Calu3 (cell line): Measurements from ENCODE around the gene RIPK4. TPM values are rescaled to one million over a fixed set of nuclear protein-coding genes. Genes with fewer than 3 reads are reported as not detected.

ENCODE experiments used
- BruUV-seq: library from RNA; stranded (reverse); fragments of 400-500 nt; replicated peaks from 2 replicates; lab custom pipeline; 2021; lab: Mats Ljungman, UMichigan
- CTCF ChIA-PET: fragments of 300-600 bp; sonication (Branson Sonifier 250); formaldehyde crosslinking; loops from one replicate; lab custom pipeline; 2022; ENCODE audit warnings: antibody characterized with exemption; lab: Charles Lee
- DNase-seq: peaks from one replicate; pipeline ENCODE4 v3.0.0; 2022
- H3K27ac Mint-ChIP-seq: one replicate; pipeline ENCODE4 v1.8.0; 2022; ENCODE audit warnings: mixed read lengths; ENCODE audit not compliant: unreplicated experiment
- H3K27me3 Mint-ChIP-seq: one replicate; pipeline ENCODE4 v1.8.0; 2022; ENCODE audit warnings: mixed read lengths; ENCODE audit not compliant: unreplicated experiment
- H3K36me3 Mint-ChIP-seq: one replicate; pipeline ENCODE4 v1.8.0; 2022; ENCODE audit warnings: mild to moderate bottlenecking, moderate library complexity, mixed read lengths; ENCODE audit not compliant: insufficient read depth, unreplicated experiment
- H3K4me1 Mint-ChIP-seq: one replicate; pipeline ENCODE4 v1.8.0; 2022; ENCODE audit warnings: mild to moderate bottlenecking, low read depth, mixed read lengths; ENCODE audit not compliant: unreplicated experiment
- H3K4me3 Mint-ChIP-seq: one replicate; pipeline ENCODE4 v1.8.0; 2022; ENCODE audit warnings: mild to moderate bottlenecking, low read depth, moderate library complexity, mixed read lengths; ENCODE audit not compliant: unreplicated experiment
- H3K9me3 Mint-ChIP-seq: one replicate; pipeline ENCODE4 v1.8.0; 2022; ENCODE audit warnings: low read depth, mixed read lengths; ENCODE audit not compliant: unreplicated experiment
- intact Hi-C: fragments of 100-400 bp; cut with micrococcal nuclease; formaldehyde crosslinking; loops from one replicate; pipeline ENCODE4 v1.10.0; 2022; ENCODE audit not compliant: unreplicated experiment
- total RNA-seq: library from RNA; stranded (reverse); gene quantifications from 2 replicates; pipeline ENCODE4 v1.2.3, GENCODE V29; 2022
- TF ChIP-seq, protein P1 (sequence below): fragments of 200-600 bp; IDR thresholded peaks from one replicate; pipeline ENCODE4 v1.8.0; 2022; ENCODE audit warnings: antibody characterized with exemption; ENCODE audit not compliant: unreplicated experiment

RIPK4 gene
- total RNA-seq, 1 experiment from 2014 or later = 30.3 TPM

DNA sequence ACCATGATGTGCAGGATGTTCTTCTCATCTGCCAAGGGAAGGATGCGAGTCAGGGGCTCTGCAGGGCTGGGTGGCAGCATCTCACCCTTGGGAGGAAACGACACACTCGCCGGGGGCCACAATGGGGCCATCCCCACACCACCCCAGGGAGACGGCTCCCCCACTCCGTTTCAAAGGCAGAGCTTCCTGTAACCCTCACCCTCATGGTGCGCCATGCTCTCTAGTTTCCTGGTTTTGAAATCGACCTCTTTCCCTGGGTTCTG is 20.2 kb downstream of the RIPK4 start:
- intact Hi-C loops = no loop called here
- H3K4me3 Mint-ChIP-seq = no peak overlapping the region
- TF ChIP-seq, protein P1, sequence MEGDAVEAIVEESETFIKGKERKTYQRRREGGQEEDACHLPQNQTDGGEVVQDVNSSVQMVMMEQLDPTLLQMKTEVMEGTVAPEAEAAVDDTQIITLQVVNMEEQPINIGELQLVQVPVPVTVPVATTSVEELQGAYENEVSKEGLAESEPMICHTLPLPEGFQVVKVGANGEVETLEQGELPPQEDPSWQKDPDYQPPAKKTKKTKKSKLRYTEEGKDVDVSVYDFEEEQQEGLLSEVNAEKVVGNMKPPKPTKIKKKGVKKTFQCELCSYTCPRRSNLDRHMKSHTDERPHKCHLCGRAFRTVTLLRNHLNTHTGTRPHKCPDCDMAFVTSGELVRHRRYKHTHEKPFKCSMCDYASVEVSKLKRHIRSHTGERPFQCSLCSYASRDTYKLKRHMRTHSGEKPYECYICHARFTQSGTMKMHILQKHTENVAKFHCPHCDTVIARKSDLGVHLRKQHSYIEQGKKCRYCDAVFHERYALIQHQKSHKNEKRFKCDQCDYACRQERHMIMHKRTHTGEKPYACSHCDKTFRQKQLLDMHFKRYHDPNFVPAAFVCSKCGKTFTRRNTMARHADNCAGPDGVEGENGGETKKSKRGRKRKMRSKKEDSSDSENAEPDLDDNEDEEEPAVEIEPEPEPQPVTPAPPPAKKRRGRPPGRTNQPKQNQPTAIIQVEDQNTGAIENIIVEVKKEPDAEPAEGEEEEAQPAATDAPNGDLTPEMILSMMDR = no peak
- peaks cover 83% of the 10 kb centered on the region for H3K36me3 Mint-ChIP-seq
- no peak for DNase-seq
- H3K27me3 Mint-ChIP-seq = no peaks in the 10 kb centered on the region
- H3K9me3 Mint-ChIP-seq = no peaks in the 10 kb centered on the region
- H3K27ac Mint-ChIP-seq = no peak overlapping the region
- CTCF ChIA-PET = no interaction called here
- BruUV-seq = no TSS peak
- peaks cover 9% of the 10 kb centered on the region for H3K4me1 Mint-ChIP-seq

DNA sequence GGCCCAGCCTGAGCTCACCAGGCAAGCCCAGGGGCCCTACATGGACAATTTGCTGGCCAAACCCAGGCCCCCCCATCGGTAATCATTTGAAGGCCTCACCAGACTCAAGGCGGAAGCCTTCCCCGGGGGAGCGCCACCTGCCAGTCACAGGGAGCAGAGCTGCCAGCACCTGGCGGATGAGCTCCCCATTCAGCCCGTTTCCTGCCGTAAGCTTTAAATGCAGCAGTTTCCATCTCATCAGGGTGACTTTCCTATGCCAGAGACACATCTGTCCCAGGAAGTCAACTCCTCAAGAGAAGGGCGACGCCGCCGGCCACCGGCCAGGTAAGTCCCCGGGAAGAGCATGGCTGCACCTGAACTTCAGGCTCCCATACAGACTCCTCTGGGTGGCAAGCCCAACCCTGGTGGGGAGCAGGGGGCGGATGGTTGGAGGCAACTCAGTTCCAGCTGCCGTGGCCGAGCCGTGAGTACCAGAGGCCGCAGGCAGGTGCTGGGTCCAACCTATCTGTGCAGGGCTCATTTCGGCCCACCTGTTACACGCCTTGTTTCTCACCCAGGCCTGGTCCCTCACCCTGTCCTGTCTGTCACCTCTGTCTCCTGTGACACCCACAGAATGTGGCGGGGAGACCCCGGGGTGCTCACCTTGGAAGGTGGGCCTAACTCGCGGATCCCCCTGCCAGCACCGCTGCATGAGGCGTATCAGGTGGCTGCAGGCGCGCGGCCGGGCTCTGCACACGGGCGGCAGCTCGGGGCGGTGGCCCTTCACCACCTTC is 20.7 kb downstream of the RIPK4 start:
- intact Hi-C loops = no loop called here
- BruUV-seq = no TSS peak
- Mint-ChIP-seq H3K36me3 (peaks cover 82% of the 10 kb centered on the region), H3K4me1 (peaks cover 4% of the 10 kb centered on the region), H3K9me3 (no peaks in the 10 kb centered on the region), H3K27me3 (no peaks in the 10 kb centered on the region), H3K4me3 (no peak overlapping the region), H3K27ac (no peak overlapping the region)
- TF ChIP-seq, protein P1 = no peak
- CTCF ChIA-PET = no interaction called here
- no peak for DNase-seq

DNA sequence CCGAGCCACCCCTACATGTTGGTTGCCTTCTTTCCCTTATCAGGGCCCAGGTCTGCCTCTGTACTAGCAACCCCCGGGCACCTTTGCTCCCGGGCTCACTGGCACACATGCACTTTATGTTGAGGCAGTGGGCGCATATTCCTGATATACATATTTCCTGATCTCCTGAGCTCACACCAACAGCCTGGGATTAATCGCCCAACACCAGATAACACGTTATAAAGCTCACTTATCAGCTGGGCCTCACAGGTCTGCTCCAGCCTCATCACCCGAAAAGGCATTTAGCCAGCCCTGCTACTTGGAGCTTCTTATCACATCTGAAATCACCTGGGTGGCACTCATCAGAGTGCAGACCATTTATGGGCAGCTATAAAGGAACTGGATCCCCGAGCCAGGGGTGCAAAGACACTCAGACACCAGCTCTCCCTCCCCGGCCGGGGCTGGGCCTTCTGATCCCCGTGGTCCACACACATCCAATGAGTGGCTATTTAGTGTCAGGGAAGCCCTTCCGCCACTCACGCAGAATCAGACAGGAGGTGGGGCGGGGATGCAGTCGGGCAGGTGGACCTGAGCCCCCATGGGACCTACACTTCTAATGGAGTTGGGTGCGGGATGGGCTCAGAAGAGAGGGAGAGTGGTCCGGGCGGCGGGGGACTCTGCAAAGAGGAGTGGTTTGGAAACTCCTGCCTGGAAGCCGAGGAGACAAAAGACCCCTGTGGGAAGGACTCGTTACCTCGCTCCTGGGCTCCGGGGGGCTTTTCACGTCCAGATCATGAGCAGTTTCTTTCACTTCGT is 21.6 kb downstream of the RIPK4 start:
- Mint-ChIP-seq H3K9me3 (no peaks in the 10 kb centered on the region), H3K27me3 (no peaks in the 10 kb centered on the region), H3K4me3 (no peak overlapping the region), H3K27ac (no peak overlapping the region), H3K4me1 (no peaks in the 10 kb centered on the region), H3K36me3 (peaks cover 78% of the 10 kb centered on the region)
- CTCF ChIA-PET = no interaction called here
- intact Hi-C loops = no loop called here
- BruUV-seq = no TSS peak
- TF ChIP-seq, protein P1 = no peak
- DNase-seq = no peak

DNA sequence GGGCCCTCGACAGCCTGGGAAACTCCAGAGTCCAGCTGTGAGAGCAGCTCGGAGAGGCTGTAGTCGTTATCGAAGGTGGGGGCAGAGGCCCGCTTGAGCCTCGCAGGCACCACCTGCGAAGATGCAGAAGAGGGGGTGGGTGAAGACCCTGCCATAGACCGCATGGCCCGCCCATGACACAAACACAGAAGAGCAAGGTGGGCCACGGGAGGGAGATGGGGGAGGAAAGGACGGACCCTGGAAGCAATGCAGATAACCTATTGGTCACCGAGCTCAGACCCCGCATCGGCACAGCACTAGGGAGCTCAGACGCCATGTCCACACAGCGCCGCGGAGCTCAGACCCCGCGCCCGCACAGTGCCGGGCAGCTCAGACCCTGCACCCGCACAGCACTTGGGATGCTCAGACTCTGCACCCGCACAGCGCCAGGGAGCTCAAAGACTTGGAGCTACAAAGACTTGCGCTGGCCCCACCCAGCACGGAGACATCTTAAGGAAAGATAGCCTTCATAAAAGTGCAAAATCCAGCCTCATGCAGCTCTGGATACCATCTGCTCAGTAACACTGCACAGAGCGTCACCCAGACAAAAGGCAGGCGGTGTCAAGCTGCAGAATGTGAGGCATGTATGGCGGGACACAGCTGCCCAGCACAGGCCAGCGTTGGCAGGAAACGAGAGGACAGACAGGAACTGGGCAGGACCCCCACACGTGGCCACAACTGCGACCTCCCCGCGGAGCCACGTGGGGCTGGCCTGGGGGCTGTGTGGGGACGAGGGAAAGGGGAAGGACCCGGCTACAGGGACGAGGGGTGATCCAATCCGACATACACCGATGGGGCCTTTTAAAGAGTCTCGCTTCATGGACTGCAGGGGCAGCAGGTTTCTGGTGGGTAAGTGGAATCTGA is 22.6 kb downstream of the RIPK4 start:
- no TSS peak for BruUV-seq
- TF ChIP-seq, protein P1 = no peak
- H3K36me3 Mint-ChIP-seq = peaks cover 87% of the 10 kb centered on the region
- H3K27me3 Mint-ChIP-seq = no peaks in the 10 kb centered on the region
- CTCF ChIA-PET = no interaction called here
- H3K4me1 Mint-ChIP-seq = no peaks in the 10 kb centered on the region
- DNase-seq = no peak
- intact Hi-C loops = no loop called here
- H3K9me3 Mint-ChIP-seq = no peaks in the 10 kb centered on the region
- no peak overlapping the region for H3K27ac Mint-ChIP-seq
- no peak overlapping the region for H3K4me3 Mint-ChIP-seq
